KMS-11 (cell line): ENCODE measurements around the gene RIC8B.
"Not testable (repeated sequence)": the region's sequence is repeated elsewhere in the genome, so short reads cannot be mapped to it uniquely, and the experiment has no call there.

Experiments
- H2AFZ ChIP-seq: fragments of 200-600 bp; sonication (generic); 2 replicates; pipeline ENCODE4 v1.6.1; 2016; ENCODE audit warnings: antibody characterized with exemption, mixed run types, low read depth
- H3K27ac ChIP-seq: fragments of 200-600 bp; sonication (generic); 2 replicates; pipeline ENCODE4 v1.6.1; 2016; ENCODE audit warnings: mild to moderate bottlenecking, mixed run types
- H3K27me3 ChIP-seq: fragments of 200-600 bp; sonication (generic); 2 replicates; pipeline ENCODE4 v1.6.1; 2017; ENCODE audit warnings: mild to moderate bottlenecking, low read depth, mixed run types, moderate library complexity; ENCODE audit not compliant: insufficient read depth
- H3K36me3 ChIP-seq: fragments of 200-600 bp; sonication (generic); 2 replicates; pipeline ENCODE4 v1.6.1; 2017; ENCODE audit warnings: mild to moderate bottlenecking, mixed run types; ENCODE audit not compliant: insufficient read depth
- H3K4me1 ChIP-seq: fragments of 200-600 bp; sonication (generic); 2 replicates; pipeline ENCODE4 v1.6.1; 2016; ENCODE audit warnings: mild to moderate bottlenecking, low read depth, mixed run types; ENCODE audit not compliant: poor library complexity, severe bottlenecking
- H3K4me2 ChIP-seq: fragments of 200-600 bp; sonication (generic); 2 replicates; pipeline ENCODE4 v1.7.0; 2016; ENCODE audit warnings: mild to moderate bottlenecking, mixed run types
- H3K4me3 ChIP-seq: fragments of 200-600 bp; sonication (generic); IDR thresholded peaks from 2 replicates; pipeline ENCODE4 v1.6.1; 2017; ENCODE audit warnings: low read depth, low read length, mixed read lengths; ENCODE audit not compliant: insufficient read depth
- H3K79me2 ChIP-seq: fragments of 200-600 bp; sonication (generic); 2 replicates; pipeline ENCODE4 v1.6.1; 2016; ENCODE audit warnings: low read depth, mixed run types; ENCODE audit not compliant: insufficient read depth
- H3K9ac ChIP-seq: fragments of 200-600 bp; sonication (generic); 2 replicates; pipeline ENCODE4 v1.6.1; 2016; ENCODE audit warnings: mild to moderate bottlenecking, mixed run types
- H4K20me1 ChIP-seq: fragments of 200-600 bp; sonication (generic); 2 replicates; pipeline ENCODE4 v1.6.1; 2016; ENCODE audit warnings: mild to moderate bottlenecking, mixed run types; ENCODE audit not compliant: insufficient read depth
- CTCF ChIP-seq: fragments of 200-600 bp; sonication (generic); conservative IDR thresholded peaks from 2 replicates; pipeline ENCODE4 v1.6.1; 2017; ENCODE audit warnings: low read depth, mild to moderate bottlenecking, antibody characterized with exemption, low read length, moderate library complexity, mixed read lengths

The RIC8B gene

GRCh38 chr12:106774005-106774807 lies at the start of gene RIC8B:
RIC8B (plus strand) TSS chr12:106774682; CDS start chr12:106774746, 64 bp downstream.
- no peaks in the 10 kb centered on the region for H3K27me3 ChIP-seq
- no peaks in the 10 kb centered on the region for H3K79me2 ChIP-seq
- peak within 1 kb of the TSS; percentile 61; the same call in 1 of the 2 replicates for H3K9ac ChIP-seq
- H4K20me1 ChIP-seq = no peaks in the 10 kb centered on the region
- H3K4me3 ChIP-seq = no peak within 1 kb of the TSS
- peak within 1 kb of the TSS; percentile 88 for H2AFZ ChIP-seq
- H3K4me2 ChIP-seq = peak within 1 kb of the TSS; percentile 54
- peaks cover 4% of the 10 kb centered on the region for H3K4me1 ChIP-seq
- TF ChIP-seq CTCF = no peak
- peak within 1 kb of the TSS; percentile 51 for H3K27ac ChIP-seq
- no peaks in the 10 kb centered on the region for H3K36me3 ChIP-seq

- Histone ChIP-seq H3K79me2 (no peaks in the 10 kb centered on the region), H3K9ac (no peak overlapping the region), H3K4me2 (no peak overlapping the region), H3K27ac (no peak overlapping the region), H2AFZ (no peak overlapping the region), H3K4me1 (no peaks in the 10 kb centered on the region), H3K4me3 (no peak overlapping the region), H3K36me3 (no peaks in the 10 kb centered on the region), H4K20me1 (no peaks in the 10 kb centered on the region), H3K27me3 (no peaks in the 10 kb centered on the region)
- no peak for TF ChIP-seq CTCF
Observed at GRCh38 chr12:106724934-106725333, 49.5 kb upstream of the RIC8B start.

- not testable (repeated sequence) for H3K36me3 ChIP-seq, H4K20me1 ChIP-seq, H3K9ac ChIP-seq, H3K4me1 ChIP-seq, H3K79me2 ChIP-seq, H3K27ac ChIP-seq, H3K27me3 ChIP-seq, H2AFZ ChIP-seq, H3K4me2 ChIP-seq, H3K4me3 ChIP-seq
Observed at GRCh38 chr12:106726603-106727202, 47.8 kb upstream of the RIC8B start.

GRCh38 chr12:106729611-106730010 lies 44.9 kb upstream of the RIC8B start:
- Histone ChIP-seq H4K20me1 (no peaks in the 10 kb centered on the region), H2AFZ (no peak overlapping the region), H3K36me3 (no peaks in the 10 kb centered on the region), H3K4me3 (no peak overlapping the region), H3K27ac (no peak overlapping the region), H3K27me3 (no peaks in the 10 kb centered on the region), H3K79me2 (no peaks in the 10 kb centered on the region), H3K4me1 (no peaks in the 10 kb centered on the region), H3K9ac (no peak overlapping the region), H3K4me2 (no peak overlapping the region)
- no peak for TF ChIP-seq CTCF

- Histone ChIP-seq H3K27me3 (no peaks in the 10 kb centered on the region), H3K79me2 (no peaks in the 10 kb centered on the region), H3K4me2 (no peak overlapping the region), H3K9ac (no peak overlapping the region), H3K4me3 (no peak overlapping the region), H3K4me1 (no peaks in the 10 kb centered on the region), H4K20me1 (no peaks in the 10 kb centered on the region), H2AFZ (no peak overlapping the region), H3K36me3 (no peaks in the 10 kb centered on the region), H3K27ac (no peak overlapping the region)
- TF ChIP-seq CTCF = no peak
Observed at GRCh38 chr12:106732890-106733289, 41.6 kb upstream of the RIC8B start.
